ENCODE measurements around the gene ELFN1.

The ELFN1 gene

DNA sequence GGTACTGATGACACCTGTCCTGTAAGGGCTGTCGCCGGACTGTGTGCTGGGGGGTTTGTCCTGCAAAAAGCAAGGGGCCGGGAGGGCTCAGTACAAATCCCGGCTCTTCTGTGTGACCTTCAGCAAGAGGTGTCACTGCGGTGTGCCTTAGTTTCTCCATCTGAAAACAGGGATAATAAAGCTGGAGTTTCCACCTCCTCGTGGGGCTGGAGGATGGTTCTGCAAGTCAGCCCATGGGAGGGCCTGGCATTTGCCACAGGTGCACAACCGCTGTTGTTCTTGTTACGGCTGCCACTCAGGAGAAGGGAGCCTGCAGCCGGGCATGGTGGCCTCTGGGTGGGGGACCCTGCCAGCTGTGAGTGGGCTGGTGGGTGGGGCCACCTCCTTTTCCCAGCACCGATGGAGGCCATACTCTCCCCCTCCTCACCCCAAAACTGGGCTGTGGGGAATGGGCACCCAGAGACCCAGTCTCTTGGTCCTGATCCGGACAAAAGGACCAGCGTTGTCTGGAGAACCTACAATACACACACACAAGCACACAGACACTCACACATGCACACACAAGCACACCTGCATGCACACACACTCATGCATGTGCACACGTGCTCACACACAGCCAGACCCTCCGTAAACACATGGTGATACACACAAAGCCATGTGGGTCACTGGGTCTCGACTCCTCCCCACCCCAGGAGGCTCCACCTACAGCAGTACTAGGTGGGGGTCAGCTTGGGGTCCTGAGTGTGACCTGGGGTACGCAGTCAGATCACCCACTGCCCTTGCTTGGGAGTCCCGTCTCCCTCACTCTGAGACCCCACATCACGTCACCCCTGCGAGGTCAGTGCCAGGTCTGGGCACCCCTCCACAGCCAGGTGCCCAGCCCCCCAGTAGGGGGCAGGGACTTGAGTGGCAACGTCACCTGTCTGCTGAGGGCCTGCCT is 34.1 kb downstream of the ELFN1 start:
- DNase-seq (ENCODE audit: extremely low read depth, insufficient read length) = no peak
- Histone ChIP-seq H3K4me3 (replicated peaks; ENCODE audit: low read depth, low read length) (no peak overlapping the region), H3K36me3 (ENCODE audit: control insufficient read depth, insufficient read depth, low read length) (no peaks in the 10 kb centered on the region), H3K27me3 (replicated peaks; ENCODE audit: control insufficient read depth, insufficient read depth, low read length) (no peaks in the 10 kb centered on the region; the same call in none of the 2 replicates)
- no peak for TF ChIP-seq CTCF (IDR thresholded peaks at IDR 0.05; ENCODE audit: insufficient read depth, low read length, poor library complexity, severe bottlenecking)

- Histone ChIP-seq H3K36me3 (ENCODE audit: control insufficient read depth, insufficient read depth, low read length) (no peaks in the 10 kb centered on the region), H3K27me3 (replicated peaks; ENCODE audit: control insufficient read depth, insufficient read depth, low read length) (no peaks in the 10 kb centered on the region; the same call in none of the 2 replicates), H3K4me3 (replicated peaks; ENCODE audit: low read depth, low read length) (no peak overlapping the region)
- DNase-seq (ENCODE audit: extremely low read depth, insufficient read length) = no peak
- TF ChIP-seq CTCF (IDR thresholded peaks at IDR 0.05; ENCODE audit: insufficient read depth, low read length, poor library complexity, severe bottlenecking) = no peak
Observed at GRCh38 chr7:1704811-1705738, 35.0 kb downstream of the ELFN1 start.

DNA sequence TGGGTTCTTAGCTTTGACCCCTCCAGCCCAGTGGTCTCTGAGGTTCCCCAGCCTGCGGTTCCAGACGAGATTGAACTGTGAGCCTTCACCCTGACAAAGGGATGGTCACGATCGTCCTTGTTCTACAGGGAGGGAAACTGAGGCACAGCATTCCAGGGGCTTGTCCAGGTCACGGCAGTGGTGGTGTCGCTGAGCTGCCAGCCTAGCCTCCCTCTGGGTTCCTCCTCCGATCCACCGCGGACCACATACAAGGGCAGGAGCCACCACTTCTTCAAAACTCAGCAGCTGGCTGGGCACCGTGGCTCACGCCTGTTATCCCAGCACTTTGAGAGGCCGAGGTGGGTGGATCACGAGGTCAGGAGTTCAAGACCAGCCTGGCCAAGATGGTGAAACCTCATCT is 35.8 kb downstream of the ELFN1 start:
- no peaks in the 10 kb centered on the region for H3K36me3 ChIP-seq (ENCODE audit: control insufficient read depth, insufficient read depth, low read length)
- no peak for DNase-seq (ENCODE audit: extremely low read depth, insufficient read length)
- no peak for TF ChIP-seq CTCF (IDR thresholded peaks at IDR 0.05; ENCODE audit: insufficient read depth, low read length, poor library complexity, severe bottlenecking)

GRCh38 chr7:1706381-1706720 is 36.3 kb downstream of the ELFN1 start:
- no peak for TF ChIP-seq CTCF (IDR thresholded peaks at IDR 0.05; ENCODE audit: insufficient read depth, low read length, poor library complexity, severe bottlenecking)
- DNase-seq (ENCODE audit: extremely low read depth, insufficient read length) = no peak
- Histone ChIP-seq H3K36me3 (ENCODE audit: control insufficient read depth, insufficient read depth, low read length) (no peaks in the 10 kb centered on the region), H3K4me3 (replicated peaks; ENCODE audit: low read depth, low read length) (no peak overlapping the region), H3K27me3 (replicated peaks; ENCODE audit: control insufficient read depth, insufficient read depth, low read length) (no peaks in the 10 kb centered on the region; the same call in none of the 2 replicates)

More for the DNA sequence above, 35.8 kb downstream of the ELFN1 start:
- Histone ChIP-seq H3K27me3 (replicated peaks; ENCODE audit: control insufficient read depth, insufficient read depth, low read length) (no peaks in the 10 kb centered on the region; the same call in none of the 2 replicates), H3K4me3 (replicated peaks; ENCODE audit: low read depth, low read length) (no peak overlapping the region)

- Histone ChIP-seq H3K27me3 (replicated peaks; ENCODE audit: control insufficient read depth, insufficient read depth, low read length) (no peaks in the 10 kb centered on the region; the same call in none of the 2 replicates), H3K4me3 (replicated peaks; ENCODE audit: low read depth, low read length) (no peak overlapping the region), H3K36me3 (ENCODE audit: control insufficient read depth, insufficient read depth, low read length) (no peaks in the 10 kb centered on the region)
- no peak for DNase-seq (ENCODE audit: extremely low read depth, insufficient read length)
- TF ChIP-seq CTCF (IDR thresholded peaks at IDR 0.05; ENCODE audit: insufficient read depth, low read length, poor library complexity, severe bottlenecking) = no peak
Observed at GRCh38 chr7:1706721-1707613, 36.9 kb downstream of the ELFN1 start.
